Measurements from ENCODE around the gene PPIL1. TPM values are rescaled to one million over a fixed set of nuclear protein-coding genes. Genes with fewer than 3 reads are reported as not detected.
"Not testable (repeated sequence)": the region's sequence is repeated elsewhere in the genome, so short reads cannot be mapped to it uniquely, and the experiment has no call there.

Gene PPIL1
- total RNA-seq, 1 donor from 2014 or later = 21.3 TPM

GRCh38 chr6:36814249-36814648 is 60.4 kb downstream of the PPIL1 start:
- no peak for DNase-seq

- DNase-seq = no peak
Observed at GRCh38 chr6:36813526-36813925, 61.1 kb downstream of the PPIL1 start.

GRCh38 chr6:36813047-36813446 is 61.6 kb downstream of the PPIL1 start:
- DNase-seq = not testable (repeated sequence)

GRCh38 chr6:36809941-36810803 is 64.4 kb downstream of the PPIL1 start:
- DNase-seq = peak; percentile 34

- DNase-seq = no peak
Observed at GRCh38 chr6:36809156-36809555, 65.4 kb downstream of the PPIL1 start.

GRCh38 chr6:36808634-36809033 is 66.0 kb downstream of the PPIL1 start:
- DNase-seq = no peak

GRCh38 chr6:36807750-36808149 is 66.9 kb downstream of the PPIL1 start:
- DNase-seq = no peak

- DNase-seq = no peak
Observed at GRCh38 chr6:36807143-36807542, 67.5 kb downstream of the PPIL1 start.

- DNase-seq = no peak
Observed at GRCh38 chr6:36805917-36806316, 68.7 kb downstream of the PPIL1 start.

GRCh38 chr6:36805096-36805797 is 69.4 kb downstream of the PPIL1 start:
- DNase-seq = no peak

Other genes with a start within 250 kb of the PPIL1 start
- 141 and 189 TPM in 2 replicates for gene CDKN1A, start 196.1 kb downstream of the PPIL1 start, total RNA-seq
- under 0.01 TPM in 1 of 2 replicates, not detected in the other for gene RAB44, start 177.0 kb downstream of the PPIL1 start, total RNA-seq
- 12.9 and 14.0 TPM in 2 replicates for gene CPNE5, start 35.4 kb downstream of the PPIL1 start, total RNA-seq
- 27.7 and 35.8 TPM in 2 replicates for gene C6orf89, start 11.1 kb upstream of the PPIL1 start, total RNA-seq
- gene PI16, start 79.9 kb upstream of the PPIL1 start, total RNA-seq = not detected in 2 replicates
- 290 and 303 TPM in 2 replicates for gene MTCH1, start 111.4 kb upstream of the PPIL1 start, total RNA-seq
- not detected in 2 replicates for gene FGD2, start 130.9 kb upstream of the PPIL1 start, total RNA-seq